C4-2B (cell line): ENCODE measurements around the gene TWIST2.

Experiments
- ZFX ChIP-seq: fragments of 450-650 bp; IDR thresholded peaks from 2 replicates; pipeline ENCODE4 v1.6.1; 2017
- TF ChIP-seq, protein P1 (sequence below): fragments of 450-650 bp; conservative IDR thresholded peaks from 2 replicates; pipeline ENCODE4 v1.5.1; 2017; ENCODE audit warnings: mild to moderate bottlenecking

DNA sequence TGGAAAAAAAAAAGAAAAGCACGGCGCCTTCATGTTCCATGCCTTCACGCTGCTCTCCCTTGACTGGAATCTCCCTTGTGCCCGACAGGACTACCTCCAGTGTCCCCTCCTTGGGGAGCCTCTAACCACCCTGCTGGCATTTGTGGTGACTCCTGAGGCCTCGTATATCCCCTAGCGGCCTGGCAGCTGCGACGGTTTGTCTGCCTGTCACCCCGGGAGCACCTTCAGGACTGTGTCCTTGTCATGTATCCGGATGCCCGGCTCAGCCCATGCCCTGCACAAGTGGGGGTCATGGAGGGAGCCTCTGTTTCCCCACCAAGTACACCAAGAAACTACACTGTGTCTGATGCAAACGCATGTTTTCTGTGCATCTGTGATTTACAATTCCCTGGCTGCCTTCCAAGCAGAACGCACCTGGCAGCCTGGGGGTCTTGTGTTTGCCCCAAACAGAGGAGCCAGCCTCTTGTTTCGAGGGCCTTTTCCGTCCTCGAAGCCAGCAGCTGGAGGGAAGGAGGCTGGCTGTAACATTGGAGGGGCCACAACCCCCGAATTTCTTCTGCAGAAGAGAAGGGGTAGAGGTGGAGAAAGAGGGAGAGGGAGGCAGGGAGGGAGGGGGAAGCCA, 18.9 kb downstream of the TWIST2 start:
- TF ChIP-seq, protein P1, sequence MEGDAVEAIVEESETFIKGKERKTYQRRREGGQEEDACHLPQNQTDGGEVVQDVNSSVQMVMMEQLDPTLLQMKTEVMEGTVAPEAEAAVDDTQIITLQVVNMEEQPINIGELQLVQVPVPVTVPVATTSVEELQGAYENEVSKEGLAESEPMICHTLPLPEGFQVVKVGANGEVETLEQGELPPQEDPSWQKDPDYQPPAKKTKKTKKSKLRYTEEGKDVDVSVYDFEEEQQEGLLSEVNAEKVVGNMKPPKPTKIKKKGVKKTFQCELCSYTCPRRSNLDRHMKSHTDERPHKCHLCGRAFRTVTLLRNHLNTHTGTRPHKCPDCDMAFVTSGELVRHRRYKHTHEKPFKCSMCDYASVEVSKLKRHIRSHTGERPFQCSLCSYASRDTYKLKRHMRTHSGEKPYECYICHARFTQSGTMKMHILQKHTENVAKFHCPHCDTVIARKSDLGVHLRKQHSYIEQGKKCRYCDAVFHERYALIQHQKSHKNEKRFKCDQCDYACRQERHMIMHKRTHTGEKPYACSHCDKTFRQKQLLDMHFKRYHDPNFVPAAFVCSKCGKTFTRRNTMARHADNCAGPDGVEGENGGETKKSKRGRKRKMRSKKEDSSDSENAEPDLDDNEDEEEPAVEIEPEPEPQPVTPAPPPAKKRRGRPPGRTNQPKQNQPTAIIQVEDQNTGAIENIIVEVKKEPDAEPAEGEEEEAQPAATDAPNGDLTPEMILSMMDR: no peak
- TF ChIP-seq ZFX: no peak
